Measurements from ENCODE around the gene LPIN1. TPM values are rescaled to one million over a fixed set of nuclear protein-coding genes. Genes with fewer than 3 reads are reported as not detected.

LPIN1 gene
- total and polyA plus RNA-seq, 2 experiments from 2014 or later, result 34.5 to 35.3 TPM

GRCh38 chr2:11853197-11853588, 106.8 kb downstream of the LPIN1 start:
- Histone ChIP-seq H3K36me3 (replicated peaks; ENCODE audit: insufficient read depth, low read depth) (no peaks in the 10 kb centered on the region), H3K4me1 (ENCODE audit: insufficient read depth) (no peaks in the 10 kb centered on the region), H3K9me3 (ENCODE audit: low read depth) (no peaks in the 10 kb centered on the region), H3K27me3 (no peaks in the 10 kb centered on the region), H3K9me2 (replicated peaks; ENCODE audit: insufficient read depth) (no peaks in the 10 kb centered on the region), H3K4me2 (no peak overlapping the region), H3K79me2 (no peaks in the 10 kb centered on the region), H3K4me3 (no peak overlapping the region), H2AFZ (no peak overlapping the region), H4K20me1 (ENCODE audit: insufficient read depth, poor library complexity, severe bottlenecking) (no peaks in the 10 kb centered on the region), H3K27ac (no peak overlapping the region)
- no peak for DNase-seq (ENCODE audit: low spot score)
- WGBS (ENCODE audit: low lambda C conversion rate, missing lambda C conversion rate), result 88% methylated on average over 5 of the region's 5 CpGs
- TF ChIP-seq EZH2 (IDR thresholded peaks at IDR 0.05; ENCODE audit: borderline replicate concordance) (no peak), EZH2phosphoT487 (IDR thresholded peaks at IDR 0.05; ENCODE audit: low read depth, severe bottlenecking, unreplicated experiment) (no peak), CTCF (IDR thresholded peaks at IDR 0.05; ENCODE audit: poor library complexity) (no peak)

GRCh38 chr2:11855064-11855760, 108.8 kb downstream of the LPIN1 start:
- Histone ChIP-seq H3K4me2 (no peak overlapping the region), H3K27ac (no peak overlapping the region), H3K79me2 (no peaks in the 10 kb centered on the region), H3K27me3 (no peaks in the 10 kb centered on the region), H3K9me2 (replicated peaks; ENCODE audit: insufficient read depth) (no peaks in the 10 kb centered on the region), H3K36me3 (replicated peaks; ENCODE audit: insufficient read depth, low read depth) (no peaks in the 10 kb centered on the region), H2AFZ (no peak overlapping the region), H3K4me3 (no peak overlapping the region), H4K20me1 (ENCODE audit: insufficient read depth, poor library complexity, severe bottlenecking) (no peaks in the 10 kb centered on the region), H3K9me3 (ENCODE audit: low read depth) (no peaks in the 10 kb centered on the region), H3K4me1 (ENCODE audit: insufficient read depth) (no peaks in the 10 kb centered on the region)
- no peak for DNase-seq (ENCODE audit: low spot score)
- WGBS (ENCODE audit: low lambda C conversion rate, missing lambda C conversion rate), result 82% methylated on average over 10 of the region's 10 CpGs
- no peak for TF ChIP-seq EZH2 (IDR thresholded peaks at IDR 0.05; ENCODE audit: borderline replicate concordance)
- no peak for TF ChIP-seq EZH2phosphoT487 (IDR thresholded peaks at IDR 0.05; ENCODE audit: low read depth, severe bottlenecking, unreplicated experiment)
- no peak for TF ChIP-seq CTCF (IDR thresholded peaks at IDR 0.05; ENCODE audit: poor library complexity)

GRCh38 chr2:11856095-11856494, 109.7 kb downstream of the LPIN1 start:
- H3K4me2 ChIP-seq, result no peak overlapping the region
- no peaks in the 10 kb centered on the region for H3K9me3 ChIP-seq (ENCODE audit: low read depth)
- H3K4me3 ChIP-seq, result no peak overlapping the region
- H3K36me3 ChIP-seq (replicated peaks; ENCODE audit: insufficient read depth, low read depth), result no peaks in the 10 kb centered on the region
- H4K20me1 ChIP-seq (ENCODE audit: insufficient read depth, poor library complexity, severe bottlenecking), result no peaks in the 10 kb centered on the region
- no peaks in the 10 kb centered on the region for H3K9me2 ChIP-seq (replicated peaks; ENCODE audit: insufficient read depth)
- 70% methylated on average over 5 of the region's 5 CpGs for WGBS (ENCODE audit: low lambda C conversion rate, missing lambda C conversion rate)
- DNase-seq (ENCODE audit: low spot score), result no peak
- H3K4me1 ChIP-seq (ENCODE audit: insufficient read depth), result no peaks in the 10 kb centered on the region
- no peaks in the 10 kb centered on the region for H3K79me2 ChIP-seq
- H3K27ac ChIP-seq, result no peak overlapping the region
- H3K27me3 ChIP-seq, result no peaks in the 10 kb centered on the region
- H2AFZ ChIP-seq, result no peak overlapping the region
- TF ChIP-seq EZH2 (IDR thresholded peaks at IDR 0.05; ENCODE audit: borderline replicate concordance) (no peak), EZH2phosphoT487 (IDR thresholded peaks at IDR 0.05; ENCODE audit: low read depth, severe bottlenecking, unreplicated experiment) (no peak), CTCF (IDR thresholded peaks at IDR 0.05; ENCODE audit: poor library complexity) (no peak)
